Nephron progenitor cell (in vitro differentiated cells): Measurements from ENCODE around the gene SWAP70.

Experiments
- DNase-seq: peaks from one replicate; pipeline ENCODE4 v3.0.0; 2021
- H3K27ac Mint-ChIP-seq: 2 replicates; pipeline ENCODE4 v1.8.0; 2021; ENCODE audit warnings: mild to moderate bottlenecking, moderate library complexity, mixed read lengths
- H3K27me3 Mint-ChIP-seq: 2 replicates; pipeline ENCODE4 v1.8.0; 2021; ENCODE audit warnings: mild to moderate bottlenecking, low read depth, mixed read lengths; ENCODE audit not compliant: poor library complexity
- H3K36me3 Mint-ChIP-seq: 2 replicates; pipeline ENCODE4 v1.8.0; 2021; ENCODE audit warnings: low read depth, mixed read lengths
- H3K4me1 Mint-ChIP-seq: 2 replicates; pipeline ENCODE4 v1.8.0; 2021; ENCODE audit warnings: mixed read lengths
- H3K4me3 Mint-ChIP-seq: 2 replicates; pipeline ENCODE4 v1.8.0; 2021; ENCODE audit warnings: mild to moderate bottlenecking, moderate library complexity, mixed read lengths
- H3K9me3 Mint-ChIP-seq: 2 replicates; pipeline ENCODE4 v1.8.0; 2021; ENCODE audit warnings: mild to moderate bottlenecking, moderate library complexity, mixed read lengths
- TF ChIP-seq, protein P1 (sequence below): fragments of 200-600 bp; sonication (generic); IDR thresholded peaks from 2 replicates; pipeline ENCODE4 v1.5.0; 2021; ENCODE audit warnings: antibody characterized with exemption

SWAP70 gene

DNA sequence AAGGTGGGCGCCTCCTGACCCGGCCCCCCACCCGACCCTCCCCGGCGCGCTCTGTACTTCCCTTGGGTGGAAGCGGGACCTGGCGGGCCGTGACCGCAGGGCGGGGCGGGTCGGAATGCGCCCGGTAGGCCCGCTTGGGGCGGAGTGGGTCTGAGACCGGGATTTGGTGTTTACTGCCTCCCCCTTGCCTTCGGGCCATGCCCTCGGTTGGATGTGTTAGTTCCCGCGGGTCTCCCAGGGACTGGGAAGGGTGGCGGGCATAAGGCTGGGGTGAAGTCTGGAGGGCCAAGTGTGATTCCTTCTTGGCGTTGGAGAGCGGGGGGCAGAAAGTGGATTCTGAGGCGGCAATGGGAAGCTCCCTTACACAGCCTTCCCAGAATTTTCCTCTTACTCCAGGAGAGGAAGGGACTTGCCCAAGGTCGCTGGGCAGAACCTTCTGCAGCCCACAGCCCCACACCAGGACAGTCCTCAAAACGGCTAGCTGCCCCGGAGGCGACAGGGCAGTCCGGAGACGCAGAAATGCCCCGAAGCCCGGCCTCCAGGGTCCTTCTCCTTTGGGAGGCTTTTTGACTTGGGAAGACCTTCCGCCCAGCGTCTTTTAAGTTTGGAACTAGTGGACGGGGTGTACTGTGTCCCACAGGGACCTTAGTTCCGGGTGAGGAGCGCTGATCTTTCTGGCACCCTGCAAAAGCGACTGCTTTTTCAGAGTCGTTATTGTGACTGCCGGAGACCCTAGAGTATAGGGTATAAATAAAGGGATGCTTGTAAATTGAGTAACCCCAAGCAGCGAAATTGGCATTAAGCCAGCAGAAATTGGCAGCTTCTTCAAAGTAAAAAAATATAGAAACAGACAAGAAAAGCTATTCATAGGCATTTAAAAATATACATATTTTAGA lies 647 bp downstream of the SWAP70 start:
- Mint-ChIP-seq H3K4me3 (peak overlapping the region; percentile 90), H3K27ac (no peak overlapping the region), H3K27me3 (peaks cover 8% of the 10 kb centered on the region), H3K4me1 (peaks cover 20% of the 10 kb centered on the region), H3K36me3 (peaks cover 35% of the 10 kb centered on the region), H3K9me3 (peaks cover 42% of the 10 kb centered on the region)
- TF ChIP-seq, protein P1, sequence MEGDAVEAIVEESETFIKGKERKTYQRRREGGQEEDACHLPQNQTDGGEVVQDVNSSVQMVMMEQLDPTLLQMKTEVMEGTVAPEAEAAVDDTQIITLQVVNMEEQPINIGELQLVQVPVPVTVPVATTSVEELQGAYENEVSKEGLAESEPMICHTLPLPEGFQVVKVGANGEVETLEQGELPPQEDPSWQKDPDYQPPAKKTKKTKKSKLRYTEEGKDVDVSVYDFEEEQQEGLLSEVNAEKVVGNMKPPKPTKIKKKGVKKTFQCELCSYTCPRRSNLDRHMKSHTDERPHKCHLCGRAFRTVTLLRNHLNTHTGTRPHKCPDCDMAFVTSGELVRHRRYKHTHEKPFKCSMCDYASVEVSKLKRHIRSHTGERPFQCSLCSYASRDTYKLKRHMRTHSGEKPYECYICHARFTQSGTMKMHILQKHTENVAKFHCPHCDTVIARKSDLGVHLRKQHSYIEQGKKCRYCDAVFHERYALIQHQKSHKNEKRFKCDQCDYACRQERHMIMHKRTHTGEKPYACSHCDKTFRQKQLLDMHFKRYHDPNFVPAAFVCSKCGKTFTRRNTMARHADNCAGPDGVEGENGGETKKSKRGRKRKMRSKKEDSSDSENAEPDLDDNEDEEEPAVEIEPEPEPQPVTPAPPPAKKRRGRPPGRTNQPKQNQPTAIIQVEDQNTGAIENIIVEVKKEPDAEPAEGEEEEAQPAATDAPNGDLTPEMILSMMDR: no peak
- no peak for DNase-seq

DNA sequence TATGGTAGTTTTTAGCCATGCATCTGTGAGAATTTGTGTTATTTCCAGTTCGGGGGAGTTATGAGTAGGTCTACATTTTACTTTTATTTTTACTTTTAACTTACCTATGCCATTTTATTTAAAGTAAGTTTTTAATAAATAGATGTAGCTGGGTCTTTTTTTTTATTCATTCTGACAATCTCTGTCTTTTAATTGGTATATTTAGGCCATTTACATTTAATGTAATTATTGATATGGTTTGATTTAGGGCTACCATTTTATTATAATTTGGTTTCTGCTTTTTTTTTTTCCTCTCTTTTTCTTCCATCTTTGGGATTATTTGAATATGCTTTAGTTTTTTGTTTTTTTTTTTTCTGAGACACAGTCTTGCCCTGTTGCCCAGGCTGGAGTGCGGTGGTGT lies 1.9 kb downstream of the SWAP70 start:
- no peak for DNase-seq
- Mint-ChIP-seq H3K4me3 (peak overlapping the region; percentile 90), H3K27me3 (peaks cover 4% of the 10 kb centered on the region), H3K4me1 (peaks cover 20% of the 10 kb centered on the region), H3K9me3 (peaks cover 39% of the 10 kb centered on the region), H3K27ac (no peak overlapping the region), H3K36me3 (peaks cover 35% of the 10 kb centered on the region)
- TF ChIP-seq, protein P1: no peak

DNA sequence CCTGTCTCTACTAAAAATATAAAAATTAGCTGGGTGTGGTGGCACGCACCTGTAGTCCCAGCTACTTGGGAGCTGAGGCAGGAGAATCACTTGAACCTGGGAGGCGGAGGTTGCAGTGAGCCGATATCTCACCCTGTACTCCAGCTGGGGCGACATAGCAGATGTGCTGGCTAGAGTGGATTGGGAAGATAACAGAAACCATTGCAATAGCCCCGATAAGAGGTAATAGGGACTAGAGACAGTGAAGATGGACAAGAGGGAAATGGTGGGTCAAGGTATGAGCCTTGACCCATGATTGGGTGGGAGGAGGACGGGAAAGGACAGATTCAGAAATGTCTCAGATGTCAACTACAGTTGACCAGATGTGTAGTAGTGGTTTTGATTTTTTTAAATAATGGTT lies 6.1 kb downstream of the SWAP70 start:
- no peak overlapping the region for H3K4me3 Mint-ChIP-seq
- TF ChIP-seq, protein P1: no peak
- no peak overlapping the region for H3K27ac Mint-ChIP-seq
- H3K27me3 Mint-ChIP-seq: no peaks in the 10 kb centered on the region
- peaks cover 28% of the 10 kb centered on the region for H3K9me3 Mint-ChIP-seq
- H3K4me1 Mint-ChIP-seq: peaks cover 12% of the 10 kb centered on the region
- no peak for DNase-seq
- H3K36me3 Mint-ChIP-seq: peaks cover 46% of the 10 kb centered on the region

DNA sequence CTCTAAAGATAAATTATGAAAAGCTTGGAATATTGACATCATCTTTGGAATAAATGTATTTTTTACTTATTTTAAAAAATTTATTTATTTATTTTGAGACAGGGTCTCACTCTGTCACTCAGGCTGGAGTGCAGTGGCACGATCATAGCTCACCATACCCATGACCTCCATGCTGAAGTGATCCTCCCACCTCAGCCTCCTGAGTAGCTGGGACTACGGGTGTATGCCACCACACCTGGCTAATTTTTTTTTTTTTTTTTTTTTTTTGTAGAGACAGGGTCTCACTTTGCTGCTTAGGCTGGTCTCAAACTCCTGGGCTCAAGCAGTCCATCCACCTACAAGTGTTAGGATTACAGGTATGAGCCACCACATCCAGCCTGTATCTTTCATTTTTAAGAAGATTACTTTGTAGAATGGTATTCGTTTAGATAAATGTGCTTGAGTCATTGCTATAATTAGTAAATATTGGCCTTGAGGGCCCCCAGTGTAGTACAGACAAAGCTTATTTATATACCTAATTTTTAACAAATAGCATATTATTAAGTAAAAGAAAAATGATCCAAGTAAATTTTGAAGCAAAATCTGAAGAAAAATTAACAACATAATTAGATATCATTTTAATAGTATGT lies 8.5 kb downstream of the SWAP70 start:
- DNase-seq: no peak
- Mint-ChIP-seq H3K27ac (no peak overlapping the region), H3K4me1 (peaks cover 10% of the 10 kb centered on the region), H3K9me3 (peaks cover 6% of the 10 kb centered on the region), H3K36me3 (peaks cover 24% of the 10 kb centered on the region), H3K27me3 (no peaks in the 10 kb centered on the region), H3K4me3 (no peak overlapping the region)
- TF ChIP-seq, protein P1: no peak

DNA sequence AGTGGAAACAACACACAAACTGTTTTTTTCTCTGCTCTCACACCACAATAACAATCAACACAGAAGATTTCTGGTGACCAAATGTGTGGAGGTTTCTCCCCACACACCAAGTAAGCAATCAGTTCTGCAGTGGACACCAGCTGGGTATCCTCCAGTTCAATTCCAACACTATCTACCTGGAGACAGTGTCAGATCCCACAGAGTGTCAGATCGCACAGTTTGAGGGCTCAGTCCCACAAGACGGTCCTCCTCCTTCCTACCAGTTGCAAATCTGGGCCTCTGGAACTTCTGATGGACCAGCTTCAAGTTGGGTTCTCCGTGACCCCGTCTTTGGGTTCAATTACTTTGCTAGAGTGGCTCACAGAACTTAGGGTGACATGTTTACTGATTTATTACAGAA lies 9.0 kb downstream of the SWAP70 start:
- H3K36me3 Mint-ChIP-seq: peaks cover 21% of the 10 kb centered on the region
- peaks cover 4% of the 10 kb centered on the region for H3K9me3 Mint-ChIP-seq
- no peak for DNase-seq
- peaks cover 10% of the 10 kb centered on the region for H3K4me1 Mint-ChIP-seq
- TF ChIP-seq, protein P1: no peak
- H3K27ac Mint-ChIP-seq: no peak overlapping the region
- no peaks in the 10 kb centered on the region for H3K27me3 Mint-ChIP-seq
- no peak overlapping the region for H3K4me3 Mint-ChIP-seq
